Activated CD4-positive, alpha-beta T cell treated with anti-CD3 and anti-CD28 coated beads, Interleukin-2, Interleukin-4, amounts not matched to agents 100 ng/mL and 50 ng/mL, durations not matched to agents 16 hours and 8 hours (primary cell): ENCODE data around the gene CNTN5.
"Not testable (repeated sequence)": the region's sequence is repeated elsewhere in the genome, so short reads cannot be mapped to it uniquely, and the experiment has no call there.

Experiments
- DNase-seq: peaks from one replicate; pipeline ENCODE4 v3.0.0-alpha.2; 2020; ENCODE audit warnings: low spot score

The CNTN5 gene

DNA sequence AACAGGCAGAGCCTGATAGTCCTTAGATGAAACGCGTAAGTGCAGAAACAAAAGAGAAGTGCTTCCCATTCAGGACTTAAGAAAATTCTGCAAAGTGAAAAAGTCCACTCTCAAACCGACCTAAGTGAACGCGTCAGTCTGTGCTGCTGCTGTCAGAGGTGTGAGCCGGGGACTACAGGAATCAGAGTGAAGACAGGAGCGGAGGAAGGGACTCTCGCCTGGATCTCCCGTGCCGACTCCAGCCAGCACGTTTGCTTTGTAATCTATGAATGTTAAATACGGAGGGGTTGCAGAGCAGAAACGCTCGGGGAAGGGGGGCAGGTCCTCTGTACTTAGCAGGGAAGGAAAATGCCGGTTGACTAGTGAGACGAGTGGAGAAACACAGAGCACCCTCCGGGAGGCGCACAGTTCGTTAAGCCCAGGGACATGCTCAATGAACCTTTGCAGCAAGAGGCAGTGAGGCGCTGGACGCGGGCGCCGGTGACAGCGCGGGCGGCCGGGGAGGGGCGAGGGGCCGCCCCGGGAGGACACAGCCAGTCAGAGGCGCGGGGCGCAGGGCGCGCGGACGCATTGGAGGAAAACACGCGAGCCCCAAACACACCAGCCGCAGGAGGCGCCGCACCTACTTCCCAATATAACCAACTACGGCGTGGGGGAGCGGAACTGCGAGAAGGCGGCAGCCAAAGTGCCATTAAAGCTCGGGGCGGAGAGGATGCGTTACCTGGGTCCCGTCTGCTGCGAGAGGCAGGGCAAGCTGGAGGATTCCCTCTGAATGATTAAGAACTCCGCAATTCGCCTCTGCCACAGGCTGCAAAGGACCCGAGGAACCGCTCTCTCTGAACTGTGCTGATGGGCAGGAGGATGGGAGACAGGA lies at the start of gene CNTN5:
CNTN5 (plus strand) TSS at position 598 of the 874 bp plus-strand sequence.
- peak; percentile 6 for DNase-seq

DNA sequence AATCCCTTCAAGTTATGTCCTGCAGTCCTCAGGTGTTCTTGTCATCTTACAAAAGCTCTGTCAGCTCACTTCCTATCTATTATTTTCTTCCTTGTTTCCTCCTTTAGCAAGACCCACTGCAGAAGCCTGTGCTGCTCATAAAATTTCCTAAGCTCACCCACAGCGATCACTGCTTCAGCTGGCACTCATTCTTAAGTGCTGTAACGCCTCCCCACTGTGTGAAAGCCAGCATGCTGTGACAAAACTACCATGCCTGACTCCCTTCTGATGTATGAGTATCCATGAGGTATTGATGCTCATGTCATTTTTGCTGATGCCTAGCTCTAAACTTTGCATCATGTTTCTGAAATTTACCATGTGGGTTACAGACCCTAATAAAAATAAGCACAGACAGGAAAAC lies 41.5 kb upstream of the CNTN5 start:
- no peak for DNase-seq

DNA sequence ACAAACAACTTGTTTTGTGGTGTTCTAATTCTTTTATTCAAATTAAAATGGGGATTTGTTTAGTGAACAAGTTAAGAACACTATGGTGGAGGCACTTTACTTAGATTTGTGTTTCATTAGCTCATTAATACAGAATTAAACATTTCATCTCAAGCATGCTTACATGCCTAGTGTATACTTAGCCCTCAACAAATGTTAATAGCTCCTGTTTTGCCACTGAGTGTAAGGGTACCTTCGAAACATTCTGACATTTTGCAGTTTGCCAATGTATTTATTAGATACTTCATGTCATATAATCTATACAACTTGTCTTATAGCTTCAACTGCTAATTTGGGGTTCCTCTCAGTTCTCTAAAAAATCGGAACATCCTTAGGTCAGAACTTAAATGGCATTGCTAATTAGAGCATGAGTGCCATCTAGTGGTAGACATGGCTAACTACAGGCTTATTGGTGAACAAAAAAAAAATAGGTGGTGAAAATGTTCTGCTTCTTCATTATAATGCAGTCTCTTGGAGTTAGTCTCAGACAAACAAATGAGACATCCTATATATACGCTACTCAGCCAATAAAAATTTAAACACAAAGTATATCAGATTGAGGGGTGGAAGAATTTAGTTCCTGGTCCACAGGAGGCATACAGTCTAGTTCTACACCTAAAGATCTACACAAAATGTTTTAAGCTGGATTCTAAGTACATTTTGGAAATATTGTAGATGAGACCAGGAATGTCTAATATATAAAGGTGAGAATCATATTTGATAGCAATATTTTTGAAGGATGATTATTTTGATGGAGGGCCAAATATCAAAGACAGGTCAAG lies 4.9 kb upstream of the CNTN5 start:
- DNase-seq, result peak; percentile 35

DNA sequence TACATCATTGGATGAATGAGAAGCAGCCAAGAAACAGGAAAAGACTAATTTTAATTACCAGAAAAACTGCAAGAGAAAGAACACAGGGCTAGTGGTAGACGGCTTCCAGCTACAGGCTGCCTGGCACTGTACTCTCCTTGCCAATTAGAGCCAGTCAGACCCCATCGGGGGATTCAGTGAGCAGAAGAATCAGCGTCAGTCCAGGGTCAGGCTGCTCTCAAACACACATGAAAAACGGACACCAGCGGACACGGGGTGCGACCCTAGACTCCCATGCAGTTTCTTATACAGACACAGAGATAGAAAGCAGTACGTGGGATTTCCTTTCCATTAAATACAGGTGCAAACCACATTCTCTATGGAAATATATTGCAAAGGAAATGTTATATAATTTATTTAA lies 1.1 kb upstream of the CNTN5 start:
- DNase-seq, result no peak

DNA sequence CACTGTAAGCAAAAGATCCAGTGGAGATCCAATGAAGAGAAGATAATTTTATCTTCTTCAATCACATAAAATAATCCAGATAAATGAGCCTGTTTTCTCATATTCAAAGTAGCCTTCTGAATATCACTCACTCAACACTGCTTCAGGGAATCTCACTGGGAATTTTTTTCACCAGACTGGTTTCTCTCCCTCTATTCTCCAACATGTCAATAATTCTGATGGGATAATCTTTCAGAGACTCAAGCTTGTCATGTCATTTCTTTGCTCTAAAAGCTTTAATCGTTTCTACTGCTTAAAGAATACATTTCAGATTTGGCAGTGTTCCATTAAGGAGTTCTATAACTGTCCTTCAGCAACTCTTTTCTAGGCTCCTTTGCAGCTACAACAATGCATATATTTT lies 16.3 kb downstream of the CNTN5 start:
- DNase-seq, result no peak

DNA sequence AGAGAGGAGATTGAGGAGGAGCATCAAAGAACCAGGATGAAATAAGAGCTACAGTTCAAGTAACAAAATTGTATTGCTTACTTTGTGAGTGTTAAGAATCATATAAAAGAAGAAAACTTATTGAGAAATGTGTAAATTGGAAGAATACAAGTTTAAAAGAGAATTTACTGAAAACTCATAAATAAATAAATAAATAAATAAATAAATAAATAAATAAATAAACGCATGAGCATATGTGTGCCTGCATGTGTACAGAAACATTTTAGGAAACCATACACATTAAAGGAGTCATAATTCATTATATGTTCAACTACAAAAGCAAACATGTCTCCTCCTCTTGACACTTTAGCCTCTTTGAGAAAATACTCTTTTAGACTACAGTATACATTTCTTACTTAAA lies 42.6 kb downstream of the CNTN5 start:
- no peak for DNase-seq

DNA sequence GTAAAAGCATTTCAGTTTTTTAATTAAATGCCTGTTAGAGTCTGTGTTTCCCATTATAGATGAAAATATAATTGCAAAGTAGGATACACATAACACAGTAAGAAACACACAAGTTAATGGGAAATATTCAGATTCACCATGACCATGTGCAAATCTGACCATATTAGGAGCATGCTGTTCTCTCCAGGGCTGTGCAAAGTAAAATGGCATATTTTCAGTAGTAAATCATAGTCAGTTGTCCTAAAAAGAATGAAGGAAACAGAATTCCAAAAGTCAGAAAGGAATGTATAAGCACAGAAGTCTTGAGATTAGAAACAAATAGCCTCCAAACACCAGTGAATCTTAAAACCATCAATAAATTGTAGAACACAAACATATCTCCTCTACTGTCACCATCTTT lies 44.4 kb downstream of the CNTN5 start:
- no peak for DNase-seq

DNA sequence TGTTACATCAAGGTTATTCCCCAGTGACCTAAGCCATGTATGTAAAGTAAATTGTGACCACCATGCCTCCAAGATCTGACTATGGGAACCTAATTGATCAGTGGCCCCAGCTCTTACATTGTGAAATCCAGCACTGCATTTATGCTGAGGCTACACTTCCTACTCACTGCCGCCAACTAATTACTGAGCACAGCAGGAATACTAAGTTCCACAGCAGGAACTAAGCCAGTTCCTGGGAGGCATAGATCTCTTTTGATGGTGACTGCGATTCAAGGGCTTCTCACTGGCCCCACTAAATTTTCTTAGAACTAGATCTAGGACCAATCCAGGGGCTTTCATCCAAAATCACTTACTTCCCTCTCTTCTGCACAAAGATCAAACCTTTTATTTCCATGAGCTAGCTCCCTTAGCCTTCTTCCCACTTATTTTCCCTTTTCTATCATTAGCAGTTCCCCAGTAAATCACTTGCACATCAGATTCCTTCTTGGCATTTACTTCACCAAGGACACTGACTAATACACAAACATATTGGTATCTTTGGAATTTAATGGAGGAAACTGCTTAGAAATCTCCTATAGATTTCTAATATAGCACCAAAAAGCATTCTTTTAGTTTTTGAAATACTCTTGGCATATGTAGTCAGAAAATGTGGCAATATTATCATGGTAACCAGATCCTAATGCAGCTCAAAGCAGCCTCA lies 46.0 kb downstream of the CNTN5 start:
- no peak for DNase-seq

DNA sequence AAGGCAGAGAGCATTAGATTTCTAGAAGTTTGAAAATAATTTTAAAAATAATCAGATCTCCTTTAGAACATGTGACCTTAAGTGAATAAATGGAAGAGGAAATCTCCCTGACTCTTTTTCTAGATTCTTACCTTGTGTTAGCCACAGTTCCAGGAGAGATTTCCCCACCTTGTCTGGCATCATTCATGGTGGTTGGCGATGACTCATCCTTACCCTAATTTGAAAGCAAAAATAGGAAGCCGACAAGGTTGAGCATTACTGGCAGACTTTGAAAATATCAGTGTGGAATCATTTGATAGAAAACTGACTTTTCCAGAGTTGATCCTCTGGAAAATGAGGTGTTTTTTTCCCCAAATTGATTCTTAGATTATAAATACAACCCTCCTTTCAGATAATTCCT lies 48.1 kb downstream of the CNTN5 start:
- no peak for DNase-seq

DNA sequence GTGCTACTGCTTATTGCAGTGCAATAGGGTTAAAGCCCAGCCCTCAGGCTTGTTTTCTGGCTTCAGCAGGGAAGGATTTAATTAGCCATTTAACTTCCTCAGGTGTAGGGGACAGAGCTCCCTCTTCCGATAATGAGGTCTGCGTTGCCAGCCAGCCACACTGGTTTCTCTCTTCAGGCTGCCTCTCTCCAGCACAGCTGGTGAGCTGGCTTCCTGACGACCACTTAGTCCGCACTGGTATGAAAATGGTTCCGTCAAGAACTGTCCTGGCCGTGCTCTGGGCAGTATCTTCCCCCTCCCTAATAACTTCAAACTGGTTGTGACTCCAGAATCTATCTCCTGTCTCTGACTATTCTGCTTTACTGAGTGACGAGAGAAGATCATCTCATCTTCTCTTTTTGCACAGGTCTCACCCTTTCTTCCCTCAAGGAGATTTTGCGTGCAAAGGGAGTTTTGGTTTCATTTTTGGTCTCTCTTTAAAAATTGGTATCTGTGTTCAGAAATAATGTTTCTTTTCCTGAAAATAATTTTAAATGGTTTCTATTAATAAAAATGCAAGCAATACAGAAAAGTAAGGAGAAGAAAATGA lies 49.2 kb downstream of the CNTN5 start:
- no peak for DNase-seq

DNA sequence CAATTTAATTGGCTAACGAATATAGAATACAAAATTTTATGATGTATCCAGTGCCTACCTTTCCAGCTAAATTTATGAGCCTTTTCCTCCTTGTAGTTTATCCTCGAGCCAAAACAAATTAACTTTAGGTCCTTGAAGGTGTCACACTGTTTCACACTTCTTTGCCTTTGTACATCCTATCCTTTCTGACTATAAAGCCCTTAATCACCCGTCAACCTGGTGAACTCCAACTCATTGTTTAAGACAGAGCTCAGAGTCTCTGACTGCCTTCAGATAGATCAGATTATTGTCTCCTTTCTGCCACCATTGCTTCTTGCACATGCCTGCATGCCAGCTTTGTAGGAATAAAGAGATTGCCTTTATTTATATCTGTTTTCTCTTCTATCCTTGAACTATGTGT lies 58.8 kb downstream of the CNTN5 start:
- DNase-seq, result no peak

DNA sequence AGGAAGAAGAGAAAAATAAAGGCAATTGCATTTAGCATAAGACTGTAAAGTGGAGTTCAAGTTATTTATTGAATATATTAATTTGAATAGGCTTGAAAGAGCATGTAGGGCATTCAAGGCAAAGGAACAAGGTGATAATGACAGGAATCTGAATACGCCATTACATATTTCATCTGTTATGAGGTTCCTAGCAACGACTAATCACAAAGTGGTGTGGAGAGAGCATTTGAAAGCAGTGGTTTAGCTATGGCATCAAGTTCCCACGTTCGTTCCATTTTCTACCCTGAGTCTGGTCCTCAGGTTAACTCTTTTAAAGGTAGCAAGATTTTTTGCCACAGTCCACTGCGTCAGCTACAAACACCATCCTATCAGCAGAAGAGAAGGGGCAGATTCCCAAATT lies 59.4 kb downstream of the CNTN5 start:
- DNase-seq, result no peak

DNA sequence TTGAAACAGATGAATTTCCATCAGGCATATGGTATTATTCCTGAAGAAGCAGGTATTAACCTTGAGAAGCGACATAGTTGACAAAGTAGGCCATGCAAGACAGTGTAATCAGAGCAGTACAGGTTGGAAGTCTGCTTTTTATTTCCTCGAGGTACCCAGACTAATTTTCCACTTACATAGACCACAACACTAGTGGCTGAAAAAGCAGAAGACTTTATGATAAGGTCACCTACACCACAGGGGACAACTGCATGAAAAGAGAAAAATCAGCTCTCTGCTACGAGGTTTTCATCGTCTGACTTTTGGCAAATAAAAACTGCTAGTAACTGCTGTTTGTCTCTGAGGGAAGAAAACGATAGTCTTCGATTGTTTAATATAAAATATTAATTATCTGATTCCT lies 77.5 kb downstream of the CNTN5 start:
- DNase-seq, result no peak

DNA sequence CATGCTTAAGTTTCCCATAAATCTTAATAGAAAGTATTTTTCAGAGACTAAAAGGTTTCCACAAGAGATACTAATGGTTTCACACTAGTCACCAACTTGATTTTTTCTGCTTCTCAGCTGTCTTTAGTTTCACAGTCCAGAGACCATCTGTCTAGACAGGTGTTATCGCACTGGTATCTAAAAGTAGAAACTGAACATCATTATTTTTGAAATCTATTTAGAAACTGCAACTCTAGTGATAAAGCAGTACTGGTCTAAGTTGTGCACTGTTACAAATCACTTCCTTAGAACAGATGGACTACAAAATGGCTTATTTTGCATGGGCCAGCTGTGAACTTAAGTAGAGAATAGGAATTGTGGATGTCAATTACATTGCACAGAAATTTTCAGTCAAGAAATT lies 78.0 kb downstream of the CNTN5 start:
- DNase-seq, result no peak

DNA sequence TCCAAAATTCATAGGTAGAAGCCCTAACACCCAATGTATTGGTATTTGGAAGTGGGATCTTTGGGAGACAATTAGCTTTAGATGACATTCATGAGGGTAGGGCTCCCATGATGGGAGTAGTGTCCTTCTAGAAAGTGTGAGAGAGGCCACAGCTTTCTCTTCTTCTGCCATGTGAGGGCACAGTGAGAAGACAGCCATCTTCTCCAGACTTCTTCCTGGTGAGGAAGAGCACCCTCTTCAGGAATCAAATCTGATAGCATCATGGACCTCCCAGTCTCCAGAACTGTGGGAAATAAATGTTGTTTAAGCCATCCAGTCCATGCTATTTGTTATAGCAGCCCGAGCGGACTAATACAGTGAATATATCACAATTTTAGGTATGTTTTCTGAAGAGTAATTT lies 96.9 kb downstream of the CNTN5 start:
- no peak for DNase-seq

DNA sequence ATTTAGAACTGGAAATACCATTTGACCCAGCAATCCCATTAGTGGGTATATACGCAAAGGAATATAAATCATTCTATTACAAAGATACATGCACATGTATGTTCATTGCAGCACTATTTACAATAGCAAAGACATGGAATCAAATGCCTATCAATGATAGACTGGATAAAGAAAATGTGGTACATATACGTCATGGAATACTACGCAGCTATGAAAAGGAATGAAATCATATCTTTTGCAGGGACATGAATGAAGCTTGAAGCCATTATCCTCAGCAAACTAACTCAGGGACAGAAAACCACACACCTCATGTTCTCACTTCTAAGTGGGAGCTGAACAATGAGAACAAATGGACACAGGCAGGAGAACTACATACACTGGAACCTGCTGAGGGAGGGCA lies 113.1 kb downstream of the CNTN5 start:
- not testable (repeated sequence) for DNase-seq

DNA sequence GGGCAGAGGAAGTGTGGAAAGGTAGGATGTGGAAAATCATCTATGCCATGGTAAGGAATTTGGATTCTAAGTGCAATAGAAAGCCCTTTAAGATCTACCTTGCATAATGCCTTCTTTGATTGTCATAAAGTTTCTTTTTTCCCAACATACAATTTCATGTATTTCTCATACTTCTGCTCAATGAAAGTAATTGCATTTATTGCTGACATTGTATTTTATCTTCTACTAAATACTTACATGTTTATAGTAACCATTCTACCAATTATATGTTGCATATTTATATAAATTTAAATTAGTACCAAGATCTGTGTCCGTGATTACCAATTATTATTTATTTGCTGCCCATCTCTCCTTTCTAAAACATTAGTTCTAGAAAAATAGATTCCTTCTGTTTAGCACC lies 114.8 kb downstream of the CNTN5 start:
- no peak for DNase-seq

DNA sequence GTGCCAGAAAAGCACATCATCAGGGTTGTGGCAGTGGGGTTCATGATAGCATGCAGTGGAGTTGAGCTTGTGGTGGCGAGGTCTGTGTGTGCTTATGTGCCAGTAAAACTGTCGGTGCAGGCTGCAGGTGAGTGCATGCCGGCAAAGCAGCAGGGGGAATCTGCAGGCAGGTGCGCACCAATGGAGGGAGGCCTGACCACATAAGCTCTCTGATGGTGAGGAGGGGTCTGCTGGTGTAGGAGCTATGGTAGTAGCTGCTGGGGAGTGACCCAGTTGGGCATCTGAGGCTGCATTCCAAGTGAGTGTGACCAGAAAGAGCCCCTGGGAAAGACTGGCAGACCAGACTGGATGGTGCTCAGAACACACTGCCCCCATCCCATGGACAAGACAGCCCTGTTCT lies 121.5 kb downstream of the CNTN5 start:
- DNase-seq, result no peak

DNA sequence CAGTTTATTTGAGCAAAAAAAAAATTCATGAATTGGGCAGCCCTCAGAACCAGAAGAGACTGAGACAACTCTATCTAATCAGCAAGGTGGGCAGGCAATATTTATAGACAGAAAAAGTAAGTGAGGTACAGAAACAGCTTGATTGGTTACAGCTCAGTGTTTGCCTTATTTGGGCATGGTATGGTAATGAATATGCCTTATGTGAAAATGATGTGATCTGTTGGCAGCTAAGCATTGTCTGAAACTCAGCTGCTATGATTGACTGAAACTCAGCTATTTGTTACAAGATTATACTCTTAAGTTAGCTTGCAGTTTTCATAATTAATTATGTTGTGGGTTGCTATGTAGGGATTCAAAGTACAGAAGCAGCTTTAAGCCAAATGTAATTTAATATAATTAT lies 127.6 kb downstream of the CNTN5 start:
- DNase-seq, result no peak

DNA sequence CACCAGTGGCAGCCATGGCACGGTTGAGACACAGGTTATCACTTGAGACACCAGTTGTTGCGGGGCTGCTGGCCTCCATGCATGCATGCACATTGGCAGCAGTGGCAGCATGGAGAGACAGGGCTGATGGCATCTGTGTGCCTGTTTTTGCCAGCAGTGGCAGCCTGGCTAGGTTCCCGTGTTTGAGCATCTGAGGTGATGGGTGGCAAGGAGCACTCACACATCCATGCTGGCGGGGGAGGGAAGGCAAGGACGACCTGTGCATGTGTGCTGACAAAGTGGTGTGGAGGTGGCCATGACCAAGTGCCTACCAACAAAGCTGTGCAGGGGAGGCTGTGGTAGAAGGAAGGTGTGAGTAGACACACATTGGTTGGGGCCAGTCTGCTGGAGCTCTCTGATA lies 133.5 kb downstream of the CNTN5 start:
- DNase-seq, result no peak

DNA sequence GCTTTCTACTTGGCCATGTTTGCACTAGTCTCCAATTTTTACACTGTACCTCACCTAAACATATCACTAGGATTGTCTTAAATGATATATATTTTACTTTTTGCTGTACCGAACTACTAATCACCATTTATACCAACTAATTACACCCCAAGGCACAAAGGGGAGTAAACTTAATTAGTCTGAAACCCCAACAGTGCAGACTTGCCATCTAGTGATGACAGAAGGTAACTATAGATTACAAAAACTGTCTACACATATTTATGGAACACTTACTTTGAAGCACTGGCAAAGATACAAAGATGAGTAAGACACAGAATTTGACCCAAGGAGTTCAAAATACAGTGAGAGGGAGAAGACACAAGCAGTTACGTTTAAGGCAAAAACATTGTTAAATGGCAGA lies 139.7 kb downstream of the CNTN5 start:
- no peak for DNase-seq

DNA sequence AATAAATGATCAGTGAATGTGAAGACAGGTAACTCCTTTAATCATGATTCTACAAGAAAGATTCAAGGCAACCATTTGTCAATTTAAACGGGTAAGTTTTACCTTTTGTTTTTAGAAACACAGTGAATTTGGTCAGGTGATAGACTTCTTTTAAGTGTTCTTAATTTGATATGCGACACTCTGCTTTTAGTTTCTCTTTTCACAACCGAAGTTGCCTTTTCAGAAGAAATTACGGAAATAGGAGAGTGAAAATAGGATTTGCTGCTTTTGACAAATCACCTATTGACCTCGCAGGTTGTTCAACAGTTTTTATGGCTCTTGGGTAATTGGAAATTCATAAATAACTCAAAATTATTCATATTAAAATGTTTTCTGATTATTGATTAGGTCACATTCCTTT lies 142.1 kb downstream of the CNTN5 start:
- no peak for DNase-seq
